WTC11 (cell line): ENCODE measurements around the gene THOP1.

Source experiments
- ELF4 ChIP-seq: sonication (generic); formaldehyde crosslinking; IDR thresholded peaks from 2 replicates; pipeline ENCODE4 v1.8.1; 2022; ENCODE audit warnings: low read depth, mild to moderate bottlenecking, moderate library complexity, missing genetic modification reagents
- ESRRA ChIP-seq: sonication (generic); formaldehyde crosslinking; IDR thresholded peaks from 2 replicates; pipeline ENCODE4 v1.8.1; 2022; ENCODE audit warnings: mild to moderate bottlenecking, missing genetic modification reagents, borderline replicate concordance
- ETV6 ChIP-seq: sonication (generic); formaldehyde crosslinking; IDR thresholded peaks from 2 replicates; pipeline ENCODE4 v1.8.1; 2022; ENCODE audit warnings: mild to moderate bottlenecking, missing genetic modification reagents
- GTF2I ChIP-seq: fragments of 250-450 bp; sonication (Bioruptor Pico); conservative IDR thresholded peaks from 2 replicates; pipeline ENCODE4 v1.4.0; 2021; ENCODE audit warnings: mild to moderate bottlenecking
- JUN ChIP-seq: sonication (generic); formaldehyde crosslinking; IDR thresholded peaks from 2 replicates; pipeline ENCODE4 v1.8.0; 2023; ENCODE audit warnings: mild to moderate bottlenecking, missing genetic modification reagents
- NFYB ChIP-seq: sonication (generic); formaldehyde crosslinking; conservative IDR thresholded peaks from 2 replicates; pipeline ENCODE4 v1.8.0; 2022; ENCODE audit warnings: low read depth, missing genetic modification reagents
- PRRX2 ChIP-seq: fragments of 250-450 bp; sonication (Bioruptor Pico); IDR thresholded peaks from 2 replicates; pipeline ENCODE4 v1.8.0; 2021; ENCODE audit warnings: mild to moderate bottlenecking
- TCF7 ChIP-seq: sonication (generic); formaldehyde crosslinking; IDR thresholded peaks from 2 replicates; pipeline ENCODE4 v1.8.0; 2022; ENCODE audit warnings: mild to moderate bottlenecking, low read depth, missing genetic modification reagents, moderate library complexity
- TF ChIP-seq, protein P1 (sequence below): sonication (generic); formaldehyde crosslinking; IDR thresholded peaks from 2 replicates; pipeline ENCODE4 v1.8.0; 2022; ENCODE audit warnings: mild to moderate bottlenecking, missing genetic modification reagents
- TF ChIP-seq, protein P2 (sequence below): fragments of 200-600 bp; IDR thresholded peaks from 2 replicates; pipeline ENCODE4 v1.8.0; 2022; ENCODE audit warnings: antibody characterized with exemption
- TF ChIP-seq, protein P3 (sequence below): sonication (generic); formaldehyde crosslinking; IDR thresholded peaks from 2 replicates; pipeline ENCODE4 v1.8.1; 2022; ENCODE audit warnings: low read depth, mild to moderate bottlenecking, moderate library complexity, missing genetic modification reagents, borderline replicate concordance

GRCh38 chr19:2736550-2737190 lies 48.6 kb upstream of the THOP1 start:
- no peak for TF ChIP-seq ESRRA (CRISPR knock-in tag)
- TF ChIP-seq GTF2I (CRISPR knock-in tag), result no peak
- TF ChIP-seq NFYB (CRISPR knock-in tag), result no peak
- no peak for TF ChIP-seq PRRX2 (CRISPR knock-in tag)
- no peak for TF ChIP-seq TCF7 (CRISPR knock-in tag)
- TF ChIP-seq, protein P1, sequence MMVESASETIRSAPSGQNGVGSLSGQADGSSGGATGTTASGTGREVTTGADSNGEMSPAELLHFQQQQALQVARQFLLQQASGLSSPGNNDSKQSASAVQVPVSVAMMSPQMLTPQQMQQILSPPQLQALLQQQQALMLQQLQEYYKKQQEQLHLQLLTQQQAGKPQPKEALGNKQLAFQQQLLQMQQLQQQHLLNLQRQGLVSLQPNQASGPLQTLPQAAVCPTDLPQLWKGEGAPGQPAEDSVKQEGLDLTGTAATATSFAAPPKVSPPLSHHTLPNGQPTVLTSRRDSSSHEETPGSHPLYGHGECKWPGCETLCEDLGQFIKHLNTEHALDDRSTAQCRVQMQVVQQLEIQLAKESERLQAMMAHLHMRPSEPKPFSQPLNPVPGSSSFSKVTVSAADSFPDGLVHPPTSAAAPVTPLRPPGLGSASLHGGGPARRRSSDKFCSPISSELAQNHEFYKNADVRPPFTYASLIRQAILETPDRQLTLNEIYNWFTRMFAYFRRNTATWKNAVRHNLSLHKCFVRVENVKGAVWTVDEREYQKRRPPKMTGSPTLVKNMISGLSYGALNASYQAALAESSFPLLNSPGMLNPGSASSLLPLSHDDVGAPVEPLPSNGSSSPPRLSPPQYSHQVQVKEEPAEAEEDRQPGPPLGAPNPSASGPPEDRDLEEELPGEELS (CRISPR knock-in tag), result no peak
- TF ChIP-seq ETV6, result no peak
- TF ChIP-seq, protein P2, sequence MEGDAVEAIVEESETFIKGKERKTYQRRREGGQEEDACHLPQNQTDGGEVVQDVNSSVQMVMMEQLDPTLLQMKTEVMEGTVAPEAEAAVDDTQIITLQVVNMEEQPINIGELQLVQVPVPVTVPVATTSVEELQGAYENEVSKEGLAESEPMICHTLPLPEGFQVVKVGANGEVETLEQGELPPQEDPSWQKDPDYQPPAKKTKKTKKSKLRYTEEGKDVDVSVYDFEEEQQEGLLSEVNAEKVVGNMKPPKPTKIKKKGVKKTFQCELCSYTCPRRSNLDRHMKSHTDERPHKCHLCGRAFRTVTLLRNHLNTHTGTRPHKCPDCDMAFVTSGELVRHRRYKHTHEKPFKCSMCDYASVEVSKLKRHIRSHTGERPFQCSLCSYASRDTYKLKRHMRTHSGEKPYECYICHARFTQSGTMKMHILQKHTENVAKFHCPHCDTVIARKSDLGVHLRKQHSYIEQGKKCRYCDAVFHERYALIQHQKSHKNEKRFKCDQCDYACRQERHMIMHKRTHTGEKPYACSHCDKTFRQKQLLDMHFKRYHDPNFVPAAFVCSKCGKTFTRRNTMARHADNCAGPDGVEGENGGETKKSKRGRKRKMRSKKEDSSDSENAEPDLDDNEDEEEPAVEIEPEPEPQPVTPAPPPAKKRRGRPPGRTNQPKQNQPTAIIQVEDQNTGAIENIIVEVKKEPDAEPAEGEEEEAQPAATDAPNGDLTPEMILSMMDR, result no peak
- TF ChIP-seq JUN (CRISPR knock-in tag), result no peak
- TF ChIP-seq, protein P3, sequence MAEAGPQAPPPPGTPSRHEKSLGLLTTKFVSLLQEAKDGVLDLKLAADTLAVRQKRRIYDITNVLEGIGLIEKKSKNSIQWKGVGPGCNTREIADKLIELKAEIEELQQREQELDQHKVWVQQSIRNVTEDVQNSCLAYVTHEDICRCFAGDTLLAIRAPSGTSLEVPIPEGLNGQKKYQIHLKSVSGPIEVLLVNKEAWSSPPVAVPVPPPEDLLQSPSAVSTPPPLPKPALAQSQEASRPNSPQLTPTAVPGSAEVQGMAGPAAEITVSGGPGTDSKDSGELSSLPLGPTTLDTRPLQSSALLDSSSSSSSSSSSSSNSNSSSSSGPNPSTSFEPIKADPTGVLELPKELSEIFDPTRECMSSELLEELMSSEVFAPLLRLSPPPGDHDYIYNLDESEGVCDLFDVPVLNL (CRISPR knock-in tag), result no peak
- TF ChIP-seq ELF4, result no peak
